Activated T-cell treated with anti-CD3 and anti-CD28 coated beads, Interleukin-2, amount 50 U/mL, for 24 hours (primary cell): ENCODE results near the gene HYLS1.
A peak's percentile ranks its signal among the peaks of the same experiment; 100 is the strongest.
"Not testable (repeated sequence)": the region's sequence is repeated elsewhere in the genome, so short reads cannot be mapped to it uniquely, and the experiment has no call there.

Experiments
- DNase-seq: peaks from one replicate; pipeline ENCODE4 v3.0.0-alpha.2; 2020
- H3K27ac Mint-ChIP-seq: 2 replicates; pipeline ENCODE4 v1.8.0; 2020; ENCODE audit warnings: mild to moderate bottlenecking, mixed read lengths
- H3K27me3 Mint-ChIP-seq: 2 replicates; pipeline ENCODE4 v1.8.0; 2020; ENCODE audit warnings: mixed read lengths
- H3K36me3 Mint-ChIP-seq: 2 replicates; pipeline ENCODE4 v1.8.0; 2020; ENCODE audit warnings: low read depth, mixed read lengths
- H3K4me1 Mint-ChIP-seq: 2 replicates; pipeline ENCODE4 v1.8.0; 2020; ENCODE audit warnings: low read depth, mixed read lengths
- H3K4me3 Mint-ChIP-seq: 2 replicates; pipeline ENCODE4 v1.8.0; 2020; ENCODE audit warnings: mild to moderate bottlenecking, moderate library complexity, mixed read lengths
- H3K9me3 Mint-ChIP-seq: 2 replicates; pipeline ENCODE4 v1.8.0; 2020; ENCODE audit warnings: mixed read lengths

Gene HYLS1, protein sequence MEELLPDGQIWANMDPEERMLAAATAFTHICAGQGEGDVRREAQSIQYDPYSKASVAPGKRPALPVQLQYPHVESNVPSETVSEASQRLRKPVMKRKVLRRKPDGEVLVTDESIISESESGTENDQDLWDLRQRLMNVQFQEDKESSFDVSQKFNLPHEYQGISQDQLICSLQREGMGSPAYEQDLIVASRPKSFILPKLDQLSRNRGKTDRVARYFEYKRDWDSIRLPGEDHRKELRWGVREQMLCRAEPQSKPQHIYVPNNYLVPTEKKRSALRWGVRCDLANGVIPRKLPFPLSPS

DNA sequence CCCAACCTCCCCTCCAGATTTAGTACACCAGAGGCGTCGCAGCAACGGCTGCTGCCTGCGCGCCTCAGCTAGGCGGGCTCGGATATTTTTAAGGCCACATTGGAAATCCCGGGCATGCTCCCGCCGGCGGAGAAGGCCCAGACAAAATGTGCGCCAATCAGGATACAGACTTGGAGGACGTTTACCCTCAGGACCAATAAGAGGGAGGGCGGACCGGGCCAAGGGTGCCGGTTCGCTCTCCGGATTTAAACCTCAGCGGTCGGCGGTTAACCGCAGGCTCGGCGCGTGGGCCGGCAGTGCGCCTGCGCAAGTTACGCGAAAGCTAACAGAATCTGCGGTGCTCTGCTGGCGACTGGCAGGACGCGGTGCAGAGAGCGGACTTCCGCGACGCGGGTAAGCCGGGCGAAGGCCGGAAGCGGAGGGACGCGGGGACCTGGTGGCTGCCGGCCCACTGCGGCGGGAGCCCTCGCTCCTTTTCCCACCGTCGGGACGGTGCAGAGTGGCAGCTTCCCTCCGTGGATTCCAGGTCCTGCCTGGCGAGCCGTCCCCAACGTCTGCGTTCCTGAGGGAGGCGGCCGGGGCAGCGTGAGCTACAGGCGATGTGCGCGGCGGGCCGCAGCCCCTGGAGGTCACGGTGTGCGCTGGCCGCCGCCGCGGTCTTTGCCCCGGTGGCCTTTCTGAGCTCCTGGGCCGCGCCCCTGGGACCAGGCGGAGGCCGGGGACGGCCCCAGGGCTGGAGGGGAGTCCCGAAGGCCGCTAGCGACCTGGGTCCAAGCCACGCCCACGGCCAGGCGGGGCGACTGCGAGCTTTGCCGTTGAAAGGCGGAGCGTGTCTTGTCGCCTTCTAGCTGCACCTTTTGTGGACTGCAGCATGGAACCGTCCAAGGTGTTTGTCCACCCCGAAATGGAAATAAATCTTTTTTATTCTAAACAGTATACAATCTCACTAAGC is at the start of gene HYLS1:
Gene HYLS1 (plus strand): TSS at position 296 of the 952 bp plus-strand sequence. CDS start 11,701 bp downstream, outside the sequence.
- Mint-ChIP-seq H3K4me1 (peaks cover 39% of the 10 kb centered on the region), H3K9me3 (no peaks in the 10 kb centered on the region)

DNA sequence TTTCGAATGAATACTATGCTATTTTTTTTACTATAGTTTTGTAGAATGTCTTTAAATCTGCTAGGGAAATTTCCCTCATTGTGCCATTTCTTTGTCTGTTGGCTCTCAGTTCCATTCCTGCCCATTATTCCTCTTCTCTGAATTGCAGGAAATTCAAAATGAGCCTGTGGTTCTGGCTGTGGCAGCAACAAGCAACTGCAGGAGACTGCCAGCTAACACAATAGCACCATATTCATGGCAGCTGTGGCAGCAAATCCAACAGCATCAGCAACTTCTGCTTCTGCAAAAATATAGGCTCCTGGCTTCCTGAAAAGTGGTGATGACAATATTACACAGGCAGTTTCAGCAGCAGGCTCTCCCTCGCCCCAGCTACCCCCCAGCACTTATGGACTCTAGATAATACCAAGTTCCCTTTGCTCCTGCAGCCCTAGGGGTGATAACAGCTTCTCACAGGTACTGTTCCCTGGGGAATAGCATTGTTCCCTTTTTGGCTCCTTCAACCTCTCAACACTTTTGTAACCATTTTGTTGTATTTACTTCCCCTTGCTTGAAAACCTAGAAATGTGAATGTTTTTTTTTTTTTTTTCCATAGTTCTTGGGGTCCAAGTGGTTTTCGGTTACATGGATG is 45.0 kb upstream of the HYLS1 start:
- H3K36me3 Mint-ChIP-seq: peaks cover 5% of the 10 kb centered on the region
- no peak overlapping the region for H3K27ac Mint-ChIP-seq
- peaks cover 15% of the 10 kb centered on the region for H3K27me3 Mint-ChIP-seq
- no peak for DNase-seq
- H3K9me3 Mint-ChIP-seq: peaks cover 22% of the 10 kb centered on the region
- H3K4me3 Mint-ChIP-seq: no peak overlapping the region
- no peaks in the 10 kb centered on the region for H3K4me1 Mint-ChIP-seq

More for the DNA sequence above, at the start of gene HYLS1:
- Mint-ChIP-seq H3K27ac (peak within 1 kb of the TSS; percentile 98), H3K36me3 (peaks cover 22% of the 10 kb centered on the region), H3K27me3 (peaks cover 10% of the 10 kb centered on the region), H3K4me3 (peak within 1 kb of the TSS; percentile 79)
- peak; percentile 99 for DNase-seq

DNA sequence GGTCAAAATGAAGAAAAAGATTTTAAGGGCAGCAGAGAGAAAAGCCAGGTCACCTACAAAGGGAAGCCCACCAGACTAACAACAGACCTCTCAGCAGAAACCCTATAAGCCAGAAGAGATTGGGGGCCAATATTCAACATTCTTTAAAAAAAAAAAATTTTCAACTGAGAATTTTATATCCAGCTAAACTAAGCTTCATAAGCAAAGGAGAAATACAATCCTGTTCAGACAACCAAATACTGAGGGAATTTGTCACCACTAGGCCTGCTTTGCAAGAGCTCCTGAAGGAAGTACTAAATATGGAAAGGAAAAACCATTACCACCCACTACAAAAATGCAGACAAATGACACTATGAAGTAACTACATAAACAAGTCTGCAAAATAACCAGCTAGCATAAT is 41.3 kb upstream of the HYLS1 start:
- Mint-ChIP-seq H3K36me3 (peaks cover 5% of the 10 kb centered on the region), H3K27me3 (peaks cover 14% of the 10 kb centered on the region), H3K4me3 (no peak overlapping the region), H3K9me3 (peaks cover 29% of the 10 kb centered on the region), H3K4me1 (no peaks in the 10 kb centered on the region), H3K27ac (no peak overlapping the region)
- DNase-seq: no peak

DNA sequence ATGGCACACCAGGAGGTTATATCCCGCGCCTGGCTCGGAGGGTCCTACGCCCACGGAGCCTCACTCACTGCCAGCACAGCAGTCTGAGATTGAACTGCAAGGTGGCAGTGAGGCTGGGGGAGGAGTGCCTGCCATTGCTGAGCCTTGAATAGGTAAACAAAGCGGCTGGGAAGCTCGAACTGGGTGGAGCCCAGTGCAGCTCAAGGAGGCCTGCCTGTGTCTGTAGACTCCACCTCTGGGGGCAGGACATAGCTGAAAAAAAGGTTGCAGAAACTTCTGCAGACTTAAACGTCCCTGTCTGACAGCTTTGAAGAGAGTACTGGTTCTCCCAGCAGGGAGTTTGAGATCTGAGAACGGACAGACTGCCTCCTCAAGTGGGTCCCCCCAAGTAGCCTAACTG is 29.8 kb upstream of the HYLS1 start:
- not testable (repeated sequence) for H3K27ac Mint-ChIP-seq, H3K9me3 Mint-ChIP-seq, H3K4me1 Mint-ChIP-seq, DNase-seq, H3K4me3 Mint-ChIP-seq, H3K36me3 Mint-ChIP-seq
- H3K27me3 Mint-ChIP-seq: peaks cover 29% of the 10 kb centered on the region

DNA sequence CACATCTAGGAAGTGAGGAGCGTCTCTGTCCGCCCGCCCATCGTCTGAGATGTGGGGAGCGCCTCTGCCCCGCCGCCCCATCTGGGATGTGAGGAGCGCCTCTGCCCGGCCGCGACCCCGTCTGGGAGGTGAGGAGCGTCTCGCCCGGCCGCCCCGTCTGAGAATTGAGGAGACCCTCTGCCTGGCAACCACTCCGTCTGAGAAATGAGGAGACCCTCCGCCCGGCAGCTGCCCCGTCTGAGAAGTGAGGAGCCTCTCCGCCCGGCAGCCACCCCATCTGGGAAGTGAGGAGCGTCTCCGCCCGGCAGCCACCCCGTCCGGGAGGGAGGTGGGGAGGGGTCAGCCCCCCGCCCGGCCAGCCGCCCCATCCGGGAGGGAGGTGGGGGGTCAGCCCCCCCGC is 24.7 kb upstream of the HYLS1 start:
- DNase-seq, H3K27ac Mint-ChIP-seq, H3K4me1 Mint-ChIP-seq, H3K36me3 Mint-ChIP-seq, H3K27me3 Mint-ChIP-seq, H3K4me3 Mint-ChIP-seq, H3K9me3 Mint-ChIP-seq: not testable (repeated sequence)

DNA sequence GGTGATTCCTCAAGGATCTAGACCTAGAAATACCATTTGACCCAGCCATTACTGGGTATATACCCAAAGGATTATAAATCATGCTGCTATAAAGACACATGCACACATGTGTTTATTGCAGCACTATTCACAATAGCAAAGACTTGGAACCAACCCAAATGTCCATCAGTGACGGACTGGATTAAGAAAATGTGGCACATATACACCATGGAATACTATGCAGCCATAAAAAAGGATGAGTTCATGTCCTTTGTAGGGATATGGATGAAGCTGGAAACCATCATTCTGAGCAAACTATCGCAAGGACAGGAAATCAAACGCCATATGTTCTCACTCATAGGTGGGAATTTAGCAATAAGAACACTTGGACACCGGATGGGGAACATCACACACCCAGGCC is 22.1 kb upstream of the HYLS1 start:
- not testable (repeated sequence) for H3K36me3 Mint-ChIP-seq, H3K4me1 Mint-ChIP-seq, H3K4me3 Mint-ChIP-seq, H3K27me3 Mint-ChIP-seq, H3K9me3 Mint-ChIP-seq, DNase-seq, H3K27ac Mint-ChIP-seq

DNA sequence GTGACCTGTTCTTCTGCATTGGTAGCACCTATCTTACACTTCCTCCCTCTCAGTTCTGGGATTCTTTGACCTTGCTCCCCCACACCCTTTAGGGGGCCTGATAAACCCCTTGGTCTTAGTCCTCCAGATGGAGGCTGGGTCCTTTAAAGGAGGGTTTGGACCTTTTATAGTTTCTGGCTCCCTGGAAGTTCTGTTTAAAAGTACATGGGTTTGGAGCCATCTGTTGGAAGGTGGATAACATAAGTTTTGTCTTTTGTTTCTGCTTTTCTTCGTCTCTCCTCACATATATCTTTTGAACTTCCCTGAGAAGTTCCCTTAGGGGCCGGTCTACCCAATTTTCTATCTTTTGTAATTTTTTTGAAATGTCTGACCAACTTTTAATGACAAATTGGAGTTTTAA is 17.9 kb upstream of the HYLS1 start:
- Mint-ChIP-seq H3K27ac (no peak overlapping the region), H3K36me3 (no peaks in the 10 kb centered on the region), H3K27me3 (peaks cover 4% of the 10 kb centered on the region), H3K4me3 (no peak overlapping the region), H3K4me1 (no peaks in the 10 kb centered on the region), H3K9me3 (no peaks in the 10 kb centered on the region)
- DNase-seq: no peak

DNA sequence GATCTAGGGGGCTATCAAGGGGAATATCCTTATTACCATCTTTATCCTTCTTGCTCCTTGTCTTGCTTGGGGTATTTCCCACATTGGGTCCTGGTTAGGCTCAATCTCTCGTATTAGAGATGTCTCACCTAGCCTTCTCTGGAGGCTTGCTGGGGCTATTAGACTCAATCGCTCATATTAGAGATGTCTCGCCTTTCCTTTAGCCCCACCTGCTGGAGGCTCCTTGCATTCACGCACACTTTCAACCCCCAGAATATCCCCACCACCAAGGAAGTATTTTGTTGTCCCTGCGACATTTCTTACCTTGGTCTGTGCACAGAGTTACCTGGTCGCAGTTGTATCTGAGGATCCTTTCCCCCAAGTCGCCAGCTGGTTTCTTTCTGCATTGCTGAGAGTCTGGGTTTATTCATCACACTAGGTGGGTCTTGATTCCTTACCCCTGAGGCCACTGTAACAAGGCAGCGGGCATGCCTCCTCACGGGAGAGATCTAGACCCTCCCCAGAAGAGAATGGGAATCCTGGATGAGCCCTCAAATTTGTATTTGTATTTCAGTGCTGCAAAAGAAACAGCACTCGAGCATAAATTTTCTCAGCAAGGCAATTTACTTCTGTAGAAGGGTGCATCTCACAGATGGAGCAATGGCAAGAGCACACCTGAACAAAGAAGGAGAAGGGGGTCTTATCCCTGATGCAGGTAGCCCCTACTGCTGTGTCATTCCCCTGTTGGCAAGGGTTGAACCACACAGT is 15.9 kb upstream of the HYLS1 start:
- Mint-ChIP-seq H3K27ac (no peak overlapping the region), H3K27me3 (peaks cover 4% of the 10 kb centered on the region), H3K36me3 (no peaks in the 10 kb centered on the region), H3K9me3 (no peaks in the 10 kb centered on the region), H3K4me3 (no peak overlapping the region), H3K4me1 (no peaks in the 10 kb centered on the region)
- no peak for DNase-seq

DNA sequence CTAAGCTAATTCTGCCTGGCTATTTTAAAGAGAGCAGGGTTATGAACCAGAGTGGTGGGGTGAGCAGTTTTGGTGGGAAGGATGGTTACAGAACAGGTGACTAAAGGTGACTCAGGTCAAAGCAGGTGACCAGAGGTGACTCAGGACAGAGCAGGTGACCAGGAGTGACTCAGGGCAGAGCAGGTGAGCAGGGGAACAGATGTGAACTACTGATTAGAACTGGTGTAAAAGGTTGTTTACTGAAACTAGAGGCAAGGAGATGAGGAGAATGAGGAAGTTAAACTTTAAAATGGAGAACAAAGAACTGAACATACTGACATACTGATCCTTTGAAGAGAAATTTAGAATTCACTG is 15.4 kb upstream of the HYLS1 start:
- peaks cover 4% of the 10 kb centered on the region for H3K27me3 Mint-ChIP-seq
- H3K4me3 Mint-ChIP-seq: no peak overlapping the region
- H3K36me3 Mint-ChIP-seq: no peaks in the 10 kb centered on the region
- no peak for DNase-seq
- no peak overlapping the region for H3K27ac Mint-ChIP-seq
- no peaks in the 10 kb centered on the region for H3K4me1 Mint-ChIP-seq
- H3K9me3 Mint-ChIP-seq: no peaks in the 10 kb centered on the region

DNA sequence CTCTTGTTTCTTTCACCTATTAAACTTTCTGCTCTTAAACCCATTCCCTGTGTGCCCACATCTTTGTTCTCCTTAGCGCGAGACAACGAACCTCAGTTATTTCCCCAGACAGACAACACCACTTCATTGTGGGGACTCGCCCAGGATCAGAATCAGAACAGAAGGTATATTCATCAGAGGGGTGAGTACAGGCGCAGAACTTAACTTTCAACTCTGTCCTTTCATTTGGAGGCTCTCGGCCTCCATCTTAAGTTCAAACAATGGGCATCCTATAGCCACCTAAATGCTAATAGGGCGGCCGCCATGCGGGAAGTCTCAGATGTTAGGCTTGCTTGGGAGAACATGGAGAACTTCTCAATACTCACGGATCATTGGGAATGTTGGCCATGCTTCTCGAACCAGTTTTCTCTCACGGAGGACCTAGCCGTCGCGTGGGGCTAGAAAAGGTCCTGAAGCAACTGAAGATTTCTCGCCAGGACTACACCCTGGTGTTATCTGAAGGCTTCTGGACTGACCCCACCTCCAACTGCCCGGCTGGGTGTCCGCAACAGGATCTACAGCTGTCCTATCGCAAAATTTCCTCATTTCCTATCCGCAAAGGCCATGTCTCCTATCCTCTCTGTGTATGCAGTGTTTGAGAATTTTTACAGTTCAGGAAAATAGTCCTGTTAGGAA is 13.4 kb upstream of the HYLS1 start:
- H3K36me3 Mint-ChIP-seq: no peaks in the 10 kb centered on the region

DNA sequence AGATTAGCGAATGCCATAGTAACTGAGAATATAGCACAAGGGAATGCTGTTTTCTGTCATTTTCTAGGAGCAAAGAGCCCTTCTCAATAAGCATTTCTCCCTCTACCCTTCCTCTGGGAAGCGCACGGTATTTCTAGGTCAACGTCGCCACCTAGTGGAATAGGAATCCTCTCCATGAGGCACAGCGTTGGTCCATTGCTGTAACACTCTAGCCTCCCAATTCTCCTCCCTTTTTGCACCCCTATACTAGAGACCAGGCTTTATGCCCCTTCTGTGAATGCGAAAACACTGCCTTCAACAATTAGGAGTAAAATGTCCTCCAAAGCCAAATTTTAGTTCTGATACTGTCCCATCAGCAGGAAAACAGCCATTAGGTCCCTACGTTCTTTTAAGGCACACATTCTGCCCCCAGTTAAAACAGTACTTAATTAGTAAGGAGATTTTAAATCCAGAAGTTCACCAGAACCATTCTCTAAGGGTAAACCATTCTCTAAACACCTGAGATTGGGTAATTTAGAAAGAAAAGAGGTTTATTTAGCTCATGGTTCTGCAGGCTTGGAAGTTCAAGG is 12.8 kb upstream of the HYLS1 start:
- Mint-ChIP-seq H3K9me3 (no peaks in the 10 kb centered on the region), H3K4me1 (no peaks in the 10 kb centered on the region), H3K27ac (no peak overlapping the region), H3K27me3 (peaks cover 4% of the 10 kb centered on the region), H3K36me3 (no peaks in the 10 kb centered on the region), H3K4me3 (no peak overlapping the region)
- no peak for DNase-seq

More for the DNA sequence above, 13.4 kb upstream of the HYLS1 start:
- no peak overlapping the region for H3K4me3 Mint-ChIP-seq
- H3K9me3 Mint-ChIP-seq: no peaks in the 10 kb centered on the region
- H3K27me3 Mint-ChIP-seq: peaks cover 4% of the 10 kb centered on the region
- H3K27ac Mint-ChIP-seq: no peak overlapping the region
- no peaks in the 10 kb centered on the region for H3K4me1 Mint-ChIP-seq
- no peak for DNase-seq

DNA sequence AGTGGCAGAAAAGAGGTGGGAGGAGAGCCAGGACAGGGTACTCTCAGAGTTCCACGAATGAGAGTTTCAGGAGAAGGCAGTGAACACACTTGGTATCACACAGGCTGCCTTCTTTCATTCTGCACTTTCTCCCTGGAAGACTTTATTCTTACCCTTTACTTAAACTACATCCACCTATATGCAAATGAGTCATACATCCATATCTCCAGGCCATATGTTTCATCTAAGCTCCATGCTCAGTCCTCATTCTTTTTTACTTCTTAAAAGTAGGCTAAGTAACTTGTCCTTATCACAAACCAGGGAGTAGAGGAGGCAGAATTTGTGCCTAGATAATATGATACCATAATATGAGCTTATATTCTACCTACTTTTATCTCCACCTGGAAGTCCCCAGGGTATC is 6.2 kb upstream of the HYLS1 start:
- Mint-ChIP-seq H3K4me1 (no peaks in the 10 kb centered on the region), H3K27me3 (peaks cover 3% of the 10 kb centered on the region), H3K4me3 (no peak overlapping the region), H3K36me3 (no peaks in the 10 kb centered on the region), H3K27ac (no peak overlapping the region), H3K9me3 (no peaks in the 10 kb centered on the region)
- no peak for DNase-seq

DNA sequence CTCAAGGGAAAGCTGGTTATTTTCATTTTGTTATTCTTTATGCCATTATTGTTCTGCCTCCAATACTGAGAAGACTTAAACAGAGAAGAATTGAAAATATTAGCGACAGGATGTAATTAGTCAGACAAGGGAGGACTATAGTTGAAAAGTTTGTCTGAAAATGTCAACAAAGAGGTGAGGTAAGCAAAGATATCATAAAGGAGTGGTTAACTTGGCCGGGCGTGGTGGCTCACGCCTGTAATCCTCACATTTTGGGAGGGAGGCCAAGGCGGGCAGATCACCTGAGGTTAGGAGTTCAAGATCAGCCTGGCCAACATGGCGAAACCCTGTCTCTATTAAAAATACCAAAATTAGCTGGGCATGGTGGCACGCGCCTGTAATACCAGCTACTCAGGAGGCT is 4.1 kb upstream of the HYLS1 start:
- Mint-ChIP-seq H3K27ac (no peak overlapping the region), H3K27me3 (peaks cover 10% of the 10 kb centered on the region), H3K9me3 (no peaks in the 10 kb centered on the region), H3K4me3 (no peak overlapping the region), H3K4me1 (peaks cover 13% of the 10 kb centered on the region), H3K36me3 (peaks cover 2% of the 10 kb centered on the region)
- no peak for DNase-seq

DNA sequence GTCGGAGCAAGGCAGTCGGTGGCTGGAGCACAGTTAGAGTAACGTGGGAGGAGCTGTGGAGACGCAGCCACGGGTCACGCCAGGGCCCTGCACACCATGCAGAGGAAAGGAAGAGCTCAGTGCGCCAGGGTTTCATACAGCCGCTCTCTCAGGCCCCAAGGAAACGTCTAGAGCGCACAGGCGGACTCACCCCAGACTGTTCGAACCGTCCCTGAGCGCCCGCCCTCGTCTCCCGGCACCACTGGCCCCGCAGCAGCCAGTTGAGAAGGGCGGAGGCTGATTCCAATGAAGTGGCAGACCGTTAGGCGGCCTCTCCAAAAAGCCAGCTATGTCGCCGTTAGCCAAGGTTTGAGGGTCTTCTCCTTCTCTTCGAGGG is 483 bp upstream of the HYLS1 start:
- no peaks in the 10 kb centered on the region for H3K9me3 Mint-ChIP-seq
- H3K4me3 Mint-ChIP-seq: peak overlapping the region; percentile 79
- H3K27me3 Mint-ChIP-seq: peaks cover 10% of the 10 kb centered on the region
- peak overlapping the region; percentile 98 for H3K27ac Mint-ChIP-seq
- peaks cover 32% of the 10 kb centered on the region for H3K4me1 Mint-ChIP-seq
- DNase-seq: no peak
- peaks cover 15% of the 10 kb centered on the region for H3K36me3 Mint-ChIP-seq
